ENCODE results near the gene CSNK2A1. TPM values are rescaled to one million over a fixed set of nuclear protein-coding genes. Genes with fewer than 3 reads are reported as not detected.

Gene CSNK2A1
- total RNA-seq, 1 donor from 2014 or later: 129 TPM

DNA sequence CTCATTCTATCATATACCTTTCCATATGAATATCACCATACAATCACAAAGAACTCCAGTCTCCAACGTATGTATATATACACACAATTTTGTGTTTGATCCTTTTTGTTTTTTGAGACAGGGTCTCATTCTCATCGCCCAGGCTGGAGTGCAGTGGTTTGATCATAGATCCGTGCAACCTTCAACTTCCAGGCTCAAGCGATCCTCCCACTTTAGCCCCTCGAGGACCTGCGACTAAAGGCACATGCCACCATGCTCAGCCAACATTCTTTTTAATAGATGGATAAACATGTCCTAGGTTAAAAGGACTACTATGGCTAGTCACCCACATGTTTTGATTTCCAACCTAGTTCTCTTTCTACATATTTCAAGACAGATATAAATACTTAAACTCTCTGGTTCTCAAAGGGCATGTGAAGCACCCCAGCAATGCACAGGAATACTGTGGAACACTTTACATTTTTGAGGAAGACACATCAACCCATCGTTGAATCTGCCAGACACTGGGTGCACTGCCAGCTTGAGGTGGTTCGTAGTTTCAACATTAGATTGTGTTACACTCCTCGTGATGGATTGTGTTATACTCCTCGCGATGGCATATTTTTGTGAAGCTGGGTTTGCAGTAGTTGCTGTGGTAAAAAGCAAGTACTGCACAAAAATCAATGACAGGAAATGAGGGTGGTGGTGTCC lies 40.4 kb downstream of the CSNK2A1 start:
- peaks cover 53% of the 10 kb centered on the region for H3K36me3 Mint-ChIP-seq (ENCODE audit: unreplicated experiment)
- TF ChIP-seq, protein P1, sequence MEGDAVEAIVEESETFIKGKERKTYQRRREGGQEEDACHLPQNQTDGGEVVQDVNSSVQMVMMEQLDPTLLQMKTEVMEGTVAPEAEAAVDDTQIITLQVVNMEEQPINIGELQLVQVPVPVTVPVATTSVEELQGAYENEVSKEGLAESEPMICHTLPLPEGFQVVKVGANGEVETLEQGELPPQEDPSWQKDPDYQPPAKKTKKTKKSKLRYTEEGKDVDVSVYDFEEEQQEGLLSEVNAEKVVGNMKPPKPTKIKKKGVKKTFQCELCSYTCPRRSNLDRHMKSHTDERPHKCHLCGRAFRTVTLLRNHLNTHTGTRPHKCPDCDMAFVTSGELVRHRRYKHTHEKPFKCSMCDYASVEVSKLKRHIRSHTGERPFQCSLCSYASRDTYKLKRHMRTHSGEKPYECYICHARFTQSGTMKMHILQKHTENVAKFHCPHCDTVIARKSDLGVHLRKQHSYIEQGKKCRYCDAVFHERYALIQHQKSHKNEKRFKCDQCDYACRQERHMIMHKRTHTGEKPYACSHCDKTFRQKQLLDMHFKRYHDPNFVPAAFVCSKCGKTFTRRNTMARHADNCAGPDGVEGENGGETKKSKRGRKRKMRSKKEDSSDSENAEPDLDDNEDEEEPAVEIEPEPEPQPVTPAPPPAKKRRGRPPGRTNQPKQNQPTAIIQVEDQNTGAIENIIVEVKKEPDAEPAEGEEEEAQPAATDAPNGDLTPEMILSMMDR (IDR thresholded peaks at IDR 0.05): no peak
- no peaks in the 10 kb centered on the region for H3K27me3 Mint-ChIP-seq (ENCODE audit: unreplicated experiment)
- DNase-seq (ENCODE audit: extremely low spot score, unreplicated experiment): no peak
- H3K9me3 Mint-ChIP-seq (ENCODE audit: unreplicated experiment): no peaks in the 10 kb centered on the region
- H3K27ac Mint-ChIP-seq (ENCODE audit: unreplicated experiment): no peak overlapping the region
- H3K4me1 Mint-ChIP-seq (ENCODE audit: unreplicated experiment): peaks cover 2% of the 10 kb centered on the region
- H3K4me3 Mint-ChIP-seq (ENCODE audit: unreplicated experiment): no peak overlapping the region

DNA sequence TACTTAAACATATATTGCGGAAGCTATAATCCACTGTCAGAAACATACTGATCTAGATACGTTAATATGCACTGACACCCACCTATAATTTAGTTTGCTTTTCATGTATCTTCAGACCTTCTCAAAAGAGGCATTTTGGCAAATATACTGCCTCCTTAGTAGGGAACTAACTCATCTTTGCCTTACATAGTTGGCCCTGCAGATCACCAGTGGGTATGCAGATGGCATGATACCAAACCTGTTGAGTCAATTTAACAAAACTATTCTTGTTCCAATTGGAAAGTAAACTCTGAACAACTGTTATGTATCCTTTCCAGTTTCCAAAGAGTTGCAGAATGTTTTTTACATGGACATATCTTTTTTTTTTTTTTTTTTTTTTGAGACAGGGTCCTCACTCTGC lies 45.6 kb downstream of the CSNK2A1 start:
- DNase-seq (ENCODE audit: extremely low spot score, unreplicated experiment): no peak
- no peak overlapping the region for H3K4me3 Mint-ChIP-seq (ENCODE audit: unreplicated experiment)
- TF ChIP-seq, protein P1 (IDR thresholded peaks at IDR 0.05): no peak
- H3K9me3 Mint-ChIP-seq (ENCODE audit: unreplicated experiment): no peaks in the 10 kb centered on the region
- no peaks in the 10 kb centered on the region for H3K4me1 Mint-ChIP-seq (ENCODE audit: unreplicated experiment)
- no peaks in the 10 kb centered on the region for H3K27me3 Mint-ChIP-seq (ENCODE audit: unreplicated experiment)
- H3K27ac Mint-ChIP-seq (ENCODE audit: unreplicated experiment): no peak overlapping the region
- H3K36me3 Mint-ChIP-seq (ENCODE audit: unreplicated experiment): peaks cover 52% of the 10 kb centered on the region

DNA sequence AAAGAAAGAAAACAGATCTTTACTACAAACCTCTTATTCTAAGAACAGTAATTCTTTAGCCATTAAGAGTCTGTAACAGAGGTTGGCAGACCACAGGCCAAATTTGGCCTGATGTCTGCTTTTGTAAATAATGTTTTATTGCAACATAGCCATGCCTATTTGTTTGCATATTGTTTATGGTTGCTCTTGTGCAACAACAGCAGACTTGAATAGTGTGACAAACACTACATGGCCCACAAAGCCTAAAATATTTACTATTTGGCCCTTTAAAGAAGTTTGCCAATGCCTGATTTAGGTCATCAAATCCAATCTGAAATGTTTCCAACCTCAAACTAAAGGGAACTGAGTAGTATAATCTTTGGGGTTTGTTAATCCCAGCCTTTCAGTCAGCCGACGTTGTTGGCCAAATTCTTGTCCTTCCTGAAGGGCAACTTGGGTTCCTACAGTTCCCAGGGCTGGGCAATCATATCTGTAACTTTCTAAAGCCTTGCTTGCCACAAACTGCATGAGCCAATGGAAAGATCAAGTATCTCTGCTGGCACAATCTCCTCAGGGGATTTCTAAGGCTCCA lies 47.4 kb downstream of the CSNK2A1 start:
- Mint-ChIP-seq H3K27ac (ENCODE audit: unreplicated experiment) (no peak overlapping the region), H3K36me3 (ENCODE audit: unreplicated experiment) (peaks cover 52% of the 10 kb centered on the region), H3K4me3 (ENCODE audit: unreplicated experiment) (no peak overlapping the region), H3K27me3 (ENCODE audit: unreplicated experiment) (no peaks in the 10 kb centered on the region), H3K4me1 (ENCODE audit: unreplicated experiment) (no peaks in the 10 kb centered on the region), H3K9me3 (ENCODE audit: unreplicated experiment) (no peaks in the 10 kb centered on the region)
- no peak for DNase-seq (ENCODE audit: extremely low spot score, unreplicated experiment)
- TF ChIP-seq, protein P1 (IDR thresholded peaks at IDR 0.05): no peak

DNA sequence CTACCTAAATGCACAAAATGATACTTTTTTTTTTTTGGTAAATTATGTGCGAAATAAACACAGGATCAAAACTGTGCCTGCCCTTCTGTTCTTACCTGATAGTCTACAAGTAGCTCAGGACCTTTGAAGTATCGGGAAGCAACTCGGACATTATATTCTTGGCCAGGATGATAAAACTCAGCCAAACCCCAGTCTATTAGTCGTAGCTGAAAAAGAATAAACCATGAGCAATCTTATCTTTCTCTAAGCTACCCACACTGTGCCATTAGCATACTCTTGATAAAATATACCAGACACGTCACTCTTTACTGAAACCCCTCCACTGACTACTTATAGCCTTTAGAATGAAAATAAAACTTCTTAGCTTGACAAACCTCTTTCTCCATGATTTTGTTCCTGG lies 51.4 kb downstream of the CSNK2A1 start:
- Mint-ChIP-seq H3K9me3 (ENCODE audit: unreplicated experiment) (no peaks in the 10 kb centered on the region), H3K4me1 (ENCODE audit: unreplicated experiment) (no peaks in the 10 kb centered on the region), H3K27ac (ENCODE audit: unreplicated experiment) (no peak overlapping the region), H3K36me3 (ENCODE audit: unreplicated experiment) (peaks cover 56% of the 10 kb centered on the region), H3K27me3 (ENCODE audit: unreplicated experiment) (no peaks in the 10 kb centered on the region), H3K4me3 (ENCODE audit: unreplicated experiment) (no peak overlapping the region)
- DNase-seq (ENCODE audit: extremely low spot score, unreplicated experiment): no peak
- TF ChIP-seq, protein P1 (IDR thresholded peaks at IDR 0.05): no peak

DNA sequence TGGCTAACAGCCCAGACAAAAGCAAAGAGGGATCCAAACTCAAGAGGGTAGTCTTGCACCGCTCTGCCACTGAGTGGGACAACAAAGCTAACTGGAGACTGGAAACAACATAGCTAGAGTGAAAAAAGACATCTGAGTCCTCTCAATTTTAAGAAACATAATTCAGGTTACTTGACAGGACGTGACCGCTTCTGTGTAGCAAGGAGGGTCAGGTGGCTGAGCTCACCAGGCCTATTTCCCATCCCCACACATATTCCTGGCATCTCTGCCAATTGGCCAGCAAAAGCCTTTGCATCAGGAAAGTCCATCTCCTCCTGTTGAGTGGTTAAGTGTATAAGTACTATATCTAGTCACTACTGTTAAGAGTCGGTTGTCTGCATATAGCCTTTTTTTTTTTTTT lies 55.9 kb downstream of the CSNK2A1 start:
- no peak overlapping the region for H3K27ac Mint-ChIP-seq (ENCODE audit: unreplicated experiment)
- TF ChIP-seq, protein P1 (IDR thresholded peaks at IDR 0.05): no peak
- H3K36me3 Mint-ChIP-seq (ENCODE audit: unreplicated experiment): peaks cover 65% of the 10 kb centered on the region
- no peak for DNase-seq (ENCODE audit: extremely low spot score, unreplicated experiment)
- no peaks in the 10 kb centered on the region for H3K9me3 Mint-ChIP-seq (ENCODE audit: unreplicated experiment)
- H3K4me1 Mint-ChIP-seq (ENCODE audit: unreplicated experiment): no peaks in the 10 kb centered on the region
- H3K4me3 Mint-ChIP-seq (ENCODE audit: unreplicated experiment): no peak overlapping the region
- no peaks in the 10 kb centered on the region for H3K27me3 Mint-ChIP-seq (ENCODE audit: unreplicated experiment)
